ENCODE measurements around the gene GABRB1.

Gene GABRB1

GRCh38 chr4:47031011-47031678, at the start of gene GABRB1:
GABRB1 (plus strand) TSS chr4:47031567.
- in situ Hi-C loops (cut with MboI; ENCODE audit: low sequenced_read_pairs) = no loop called here

GRCh38 chr4:46984781-46985180, 46.6 kb upstream of the GABRB1 start:
- in situ Hi-C loops (cut with MboI; ENCODE audit: low sequenced_read_pairs) = no loop called here

- in situ Hi-C loops (cut with MboI; ENCODE audit: low sequenced_read_pairs) = no loop called here
Measured at GRCh38 chr4:46986922-46987638, 44.3 kb upstream of the GABRB1 start.

- in situ Hi-C loops (cut with MboI; ENCODE audit: low sequenced_read_pairs) = no loop called here
Measured at GRCh38 chr4:46992338-46992737, 39.0 kb upstream of the GABRB1 start.

GRCh38 chr4:46993075-46994006, 38.0 kb upstream of the GABRB1 start, which contains the start of gene GABRA4:
GABRA4 (minus strand) TSS chr4:46993581; CDS start chr4:46993424, 157 bp downstream.
- in situ Hi-C loops (cut with MboI; ENCODE audit: low sequenced_read_pairs) = no loop called here

- in situ Hi-C loops (cut with MboI; ENCODE audit: low sequenced_read_pairs) = no loop called here
Measured at GRCh38 chr4:46994007-46994405, 37.4 kb upstream of the GABRB1 start.

GRCh38 chr4:46999566-46999965, 31.8 kb upstream of the GABRB1 start:
- in situ Hi-C loops (cut with MboI; ENCODE audit: low sequenced_read_pairs) = no loop called here

- in situ Hi-C loops (cut with MboI; ENCODE audit: low sequenced_read_pairs) = no loop called here
Measured at GRCh38 chr4:47000406-47000805, 31.0 kb upstream of the GABRB1 start.

GRCh38 chr4:47002580-47002979, 28.8 kb upstream of the GABRB1 start:
- in situ Hi-C loops (cut with MboI; ENCODE audit: low sequenced_read_pairs) = no loop called here

- in situ Hi-C loops (cut with MboI; ENCODE audit: low sequenced_read_pairs) = no loop called here
Measured at GRCh38 chr4:47010347-47010911, 20.9 kb upstream of the GABRB1 start.

GRCh38 chr4:47010912-47011446, 20.4 kb upstream of the GABRB1 start:
- in situ Hi-C loops (cut with MboI; ENCODE audit: low sequenced_read_pairs) = no loop called here

GRCh38 chr4:47012676-47013075, 18.7 kb upstream of the GABRB1 start:
- in situ Hi-C loops (cut with MboI; ENCODE audit: low sequenced_read_pairs) = no loop called here

- in situ Hi-C loops (cut with MboI; ENCODE audit: low sequenced_read_pairs) = no loop called here
Measured at GRCh38 chr4:47013373-47013772, 18.0 kb upstream of the GABRB1 start.

GRCh38 chr4:47017081-47017480, 14.3 kb upstream of the GABRB1 start:
- in situ Hi-C loops (cut with MboI; ENCODE audit: low sequenced_read_pairs) = no loop called here

GRCh38 chr4:47017494-47017893, 13.9 kb upstream of the GABRB1 start:
- in situ Hi-C loops (cut with MboI; ENCODE audit: low sequenced_read_pairs) = no loop called here

GRCh38 chr4:47031751-47032404, 511 bp downstream of the GABRB1 start:
- in situ Hi-C loops (cut with MboI; ENCODE audit: low sequenced_read_pairs) = no loop called here

GRCh38 chr4:47032405-47033106, 1.2 kb downstream of the GABRB1 start:
- in situ Hi-C loops (cut with MboI; ENCODE audit: low sequenced_read_pairs) = no loop called here

- in situ Hi-C loops (cut with MboI; ENCODE audit: low sequenced_read_pairs) = no loop called here
Measured at GRCh38 chr4:47038263-47038662, 6.9 kb downstream of the GABRB1 start.

GRCh38 chr4:47040828-47041227, 9.5 kb downstream of the GABRB1 start:
- in situ Hi-C loops (cut with MboI; ENCODE audit: low sequenced_read_pairs) = no loop called here

- in situ Hi-C loops (cut with MboI; ENCODE audit: low sequenced_read_pairs) = no loop called here
Measured at GRCh38 chr4:47043821-47044220, 12.5 kb downstream of the GABRB1 start.
